ENCODE data around the gene OR6P1. TPM values are rescaled to one million over a fixed set of nuclear protein-coding genes. Genes with fewer than 3 reads are reported as not detected.

The OR6P1 gene
- total and polyA plus RNA-seq, 2 experiments from 2014 or later, result not detected

GRCh38 chr1:158516966-158517365 is 53.4 kb downstream of the OR6P1 start:
- H3K9ac ChIP-seq, result no peak overlapping the region
- no peaks in the 10 kb centered on the region for H3F3A ChIP-seq (ENCODE audit: insufficient read depth)
- no peaks in the 10 kb centered on the region for H3K9me3 ChIP-seq (ENCODE audit: low read depth)
- no peak overlapping the region for H3K4me3 ChIP-seq
- no peak overlapping the region for H3K4me2 ChIP-seq (ENCODE audit: unreplicated experiment)
- no peaks in the 10 kb centered on the region for H4K20me1 ChIP-seq (ENCODE audit: insufficient read depth)
- no peaks in the 10 kb centered on the region for H3K79me2 ChIP-seq (ENCODE audit: insufficient read depth)
- no peaks in the 10 kb centered on the region for H3K36me3 ChIP-seq (ENCODE audit: low read depth)
- no peaks in the 10 kb centered on the region for H3K27me3 ChIP-seq (replicated peaks; ENCODE audit: insufficient read depth)
- H3K27ac ChIP-seq, result no peak overlapping the region
- no peaks in the 10 kb centered on the region for H3K9me2 ChIP-seq (ENCODE audit: insufficient read depth)
- in situ Hi-C loops (cut with MboI), result no loop called here
- TF ChIP-seq EZH2phosphoT487 (IDR thresholded peaks at IDR 0.05; ENCODE audit: insufficient read depth, low read depth), result no peak
- no peak for TF ChIP-seq EZH2 (IDR thresholded peaks at IDR 0.05; ENCODE audit: insufficient read depth, poor library complexity, severe bottlenecking)
- H3K4me1 ChIP-seq (ENCODE audit: insufficient read depth), result no peaks in the 10 kb centered on the region
- no peak for DNase-seq
- H2AFZ ChIP-seq, result no peak overlapping the region

Other genes with a start within 250 kb of the OR6P1 start
- not detected in 2 replicates for gene CD1B, start 239.0 kb downstream of the OR6P1 start, total RNA-seq (2014; rRNA removed; shearing (Covaris generic))
- gene CD1B, start 239.0 kb downstream of the OR6P1 start, polyA plus RNA-seq (2016; fragmentation: Nextera tagmentation; extraction: Ambion mirVana), result not detected in 2 replicates
- not detected in 2 replicates for gene CD1E, start 216.7 kb downstream of the OR6P1 start, total RNA-seq (2014; rRNA removed; shearing (Covaris generic))
- gene CD1E, start 216.7 kb downstream of the OR6P1 start, polyA plus RNA-seq (2016; fragmentation: Nextera tagmentation; extraction: Ambion mirVana), result not detected in 2 replicates
- not detected in 2 replicates for gene OR10T2, start 171.1 kb downstream of the OR6P1 start, total RNA-seq (2014; rRNA removed; shearing (Covaris generic))
- gene OR10T2, start 171.1 kb downstream of the OR6P1 start, polyA plus RNA-seq (2016; fragmentation: Nextera tagmentation; extraction: Ambion mirVana), result not detected in 2 replicates
- not detected in 2 replicates for gene OR10K2, start 144.3 kb downstream of the OR6P1 start, total RNA-seq (2014; rRNA removed; shearing (Covaris generic))
- gene OR10K2, start 144.3 kb downstream of the OR6P1 start, polyA plus RNA-seq (2016; fragmentation: Nextera tagmentation; extraction: Ambion mirVana), result not detected in 2 replicates
- gene OR10K1, start 108.7 kb downstream of the OR6P1 start, total RNA-seq (2014; rRNA removed; shearing (Covaris generic)), result not detected in 2 replicates
- gene OR10K1, start 108.7 kb downstream of the OR6P1 start, polyA plus RNA-seq (2016; fragmentation: Nextera tagmentation; extraction: Ambion mirVana), result not detected in 2 replicates
- not detected in 2 replicates for gene OR10R2, start 98.4 kb downstream of the OR6P1 start, total RNA-seq (2014; rRNA removed; shearing (Covaris generic))
- not detected in 2 replicates for gene OR10R2, start 98.4 kb downstream of the OR6P1 start, polyA plus RNA-seq (2016; fragmentation: Nextera tagmentation; extraction: Ambion mirVana)
- gene OR6Y1, start 16.2 kb downstream of the OR6P1 start, total RNA-seq (2014; rRNA removed; shearing (Covaris generic)), result not detected in 2 replicates
- not detected in 2 replicates for gene OR6Y1, start 16.2 kb downstream of the OR6P1 start, polyA plus RNA-seq (2016; fragmentation: Nextera tagmentation; extraction: Ambion mirVana)
- gene OR10X1, start 9.3 kb upstream of the OR6P1 start, total RNA-seq (2014; rRNA removed; shearing (Covaris generic)), result not detected in 2 replicates
- gene OR10X1, start 9.3 kb upstream of the OR6P1 start, polyA plus RNA-seq (2016; fragmentation: Nextera tagmentation; extraction: Ambion mirVana), result not detected in 2 replicates
- gene OR10Z1, start 34.7 kb upstream of the OR6P1 start, total RNA-seq (2014; rRNA removed; shearing (Covaris generic)), result not detected in 2 replicates
- not detected in 2 replicates for gene OR10Z1, start 34.7 kb upstream of the OR6P1 start, polyA plus RNA-seq (2016; fragmentation: Nextera tagmentation; extraction: Ambion mirVana)
- not detected in 2 replicates for gene SPTA1, start 116.1 kb upstream of the OR6P1 start, total RNA-seq (2014; rRNA removed; shearing (Covaris generic))
- gene SPTA1, start 116.1 kb upstream of the OR6P1 start, polyA plus RNA-seq (2016; fragmentation: Nextera tagmentation; extraction: Ambion mirVana), result not detected in 2 replicates
- gene OR6K2, start 130.1 kb upstream of the OR6P1 start, total RNA-seq (2014; rRNA removed; shearing (Covaris generic)), result not detected in 2 replicates
- not detected in 2 replicates for gene OR6K2, start 130.1 kb upstream of the OR6P1 start, polyA plus RNA-seq (2016; fragmentation: Nextera tagmentation; extraction: Ambion mirVana)
- gene OR6K3, start 150.1 kb upstream of the OR6P1 start, total RNA-seq (2014; rRNA removed; shearing (Covaris generic)), result not detected in 2 replicates
- gene OR6K3, start 150.1 kb upstream of the OR6P1 start, polyA plus RNA-seq (2016; fragmentation: Nextera tagmentation; extraction: Ambion mirVana), result not detected in 2 replicates
- not detected in 2 replicates for gene OR6K6, start 184.1 kb upstream of the OR6P1 start, total RNA-seq (2014; rRNA removed; shearing (Covaris generic))
- gene OR6K6, start 184.1 kb upstream of the OR6P1 start, polyA plus RNA-seq (2016; fragmentation: Nextera tagmentation; extraction: Ambion mirVana), result not detected in 2 replicates
- not detected in 2 replicates for gene OR6N1, start 201.6 kb upstream of the OR6P1 start, total RNA-seq (2014; rRNA removed; shearing (Covaris generic))
- not detected in 2 replicates for gene OR6N1, start 201.6 kb upstream of the OR6P1 start, polyA plus RNA-seq (2016; fragmentation: Nextera tagmentation; extraction: Ambion mirVana)
- not detected in 2 replicates for gene OR6N2, start 210.6 kb upstream of the OR6P1 start, total RNA-seq (2014; rRNA removed; shearing (Covaris generic))
- gene OR6N2, start 210.6 kb upstream of the OR6P1 start, polyA plus RNA-seq (2016; fragmentation: Nextera tagmentation; extraction: Ambion mirVana), result not detected in 2 replicates